Gastroesophageal sphincter (tissue), 3 donors: Measurements from ENCODE around the gene JCHAIN.

Source experiments
- CTCF ChIP-seq, 4 experiments: fragments of 200-600 bp in 2 of 4; fragments of 450-650 bp in 2 of 4; sonication (generic) in 1 of 4; IDR thresholded peaks; one replicate each; pipeline ENCODE4 v1.5.1; 2017 to 2019; ENCODE audit warnings: antibody characterized with exemption in 4 of 4, mild to moderate bottlenecking in 2 of 4, moderate library complexity in 2 of 4
- EP300 ChIP-seq: sonication (generic); formaldehyde crosslinking; IDR thresholded peaks from one replicate; pipeline ENCODE4 v1.6.1; 2017; ENCODE audit warnings: antibody characterized with exemption, mild to moderate bottlenecking
- POLR2A ChIP-seq, 2 donors: fragments of 450-650 bp; IDR thresholded peaks; one replicate each; pipeline ENCODE4 v1.6.1; 2017; ENCODE audit warnings: antibody characterized with exemption in 2 of 2, mild to moderate bottlenecking in 2 of 2, moderate library complexity in 1 of 2

DNA sequence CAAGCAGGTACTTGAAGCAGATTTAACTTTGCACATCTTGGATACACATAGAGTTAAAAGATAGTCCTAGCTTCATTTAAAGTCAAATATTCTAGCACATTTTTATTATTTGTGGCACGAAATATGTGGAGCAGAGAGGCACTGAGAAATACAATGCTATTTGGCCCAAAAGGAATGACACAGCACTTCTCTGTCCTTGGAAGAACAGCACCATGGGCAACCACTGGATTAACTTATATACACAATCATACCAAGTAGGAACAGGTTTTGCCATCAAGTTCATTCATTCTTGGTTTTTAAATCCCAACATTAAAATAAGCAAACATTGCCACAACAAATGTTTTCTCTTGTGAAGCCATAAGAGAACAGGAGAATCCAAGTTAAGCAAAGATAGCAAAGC is 38.7 kb downstream of the JCHAIN start:
- TF ChIP-seq CTCF (IDR thresholded peaks at IDR 0.05) (no peak), POLR2A (IDR thresholded peaks at IDR 0.05) (no peak), EP300 (no peak)
